RWPE2 (cell line): ENCODE results near the gene DST.

ENCODE experiments used
- ATAC-seq: fragments of 200-7000 bp; cut with Tn5 transposase; 3 replicates; pipeline ENCODE4 v1.9.1; 2021; ENCODE audit warnings: low read depth
- DNase-seq: peaks from one replicate; pipeline ENCODE4 v3.0.0-alpha.2; 2020; ENCODE audit warnings: low spot score
- H3K27ac ChIP-seq: fragments of 450-650 bp; 2 replicates; pipeline ENCODE4 v1.5.1; 2017; ENCODE audit warnings: mild to moderate bottlenecking; ENCODE audit not compliant: poor library complexity, severe bottlenecking
- H3K27me3 ChIP-seq: fragments of 250-450 bp; sonication (Bioruptor Pico); 2 replicates; pipeline ENCODE4 v1.5.1; 2021; ENCODE audit warnings: mild to moderate bottlenecking, moderate library complexity; ENCODE audit not compliant: insufficient read depth, poor library complexity, severe bottlenecking
- H3K36me3 ChIP-seq: fragments of 250-450 bp; sonication (Bioruptor Pico); 2 replicates; pipeline ENCODE4 v1.5.1; 2020; ENCODE audit warnings: low read depth, mild to moderate bottlenecking, moderate library complexity
- H3K4me1 ChIP-seq: fragments of 250-450 bp; sonication (Bioruptor Pico); 2 replicates; pipeline ENCODE4 v1.5.1; 2021; ENCODE audit warnings: mild to moderate bottlenecking, moderate library complexity; ENCODE audit not compliant: insufficient read depth, poor library complexity, severe bottlenecking
- H3K4me3 ChIP-seq: fragments of 250-450 bp; sonication (Bioruptor Pico); 2 replicates; pipeline ENCODE4 v1.5.1; 2021; ENCODE audit warnings: mild to moderate bottlenecking, moderate library complexity; ENCODE audit not compliant: severe bottlenecking
- H3K9me3 ChIP-seq: fragments of 250-450 bp; sonication (Bioruptor Pico); 2 replicates; pipeline ENCODE4 v1.5.1; 2021; ENCODE audit warnings: mild to moderate bottlenecking, moderate library complexity; ENCODE audit not compliant: severe bottlenecking
- CTCF ChIP-seq: fragments of 450-650 bp; IDR thresholded peaks from one replicate; pipeline ENCODE4 v1.5.1; 2017; ENCODE audit warnings: mild to moderate bottlenecking, moderate library complexity; ENCODE audit not compliant: poor library complexity, severe bottlenecking

DST gene

GRCh38 chr6:56433119-56433518 lies 209.6 kb downstream of the DST start:
- no peak for ATAC-seq

GRCh38 chr6:56432194-56432593 lies 210.5 kb downstream of the DST start:
- Histone ChIP-seq H3K4me3 (no peak overlapping the region), H3K36me3 (no peaks in the 10 kb centered on the region), H3K9me3 (no peaks in the 10 kb centered on the region), H3K27ac (no peak overlapping the region), H3K27me3 (no peaks in the 10 kb centered on the region), H3K4me1 (peaks cover 13% of the 10 kb centered on the region)
- no peak for ATAC-seq
- no peak for TF ChIP-seq CTCF
- DNase-seq, result peak; percentile 42

More at GRCh38 chr6:56433119-56433518, 209.6 kb downstream of the DST start:
- DNase-seq, result no peak
- TF ChIP-seq CTCF, result no peak
- Histone ChIP-seq H3K4me3 (no peak overlapping the region), H3K36me3 (no peaks in the 10 kb centered on the region), H3K9me3 (no peaks in the 10 kb centered on the region), H3K27ac (no peak overlapping the region), H3K27me3 (no peaks in the 10 kb centered on the region), H3K4me1 (peaks cover 19% of the 10 kb centered on the region)

- H3K27ac ChIP-seq, result no peak overlapping the region
- H3K4me3 ChIP-seq, result no peak overlapping the region
- no peaks in the 10 kb centered on the region for H3K36me3 ChIP-seq
- no peak for TF ChIP-seq CTCF
- no peak for ATAC-seq
- H3K9me3 ChIP-seq, result no peaks in the 10 kb centered on the region
- H3K27me3 ChIP-seq, result no peaks in the 10 kb centered on the region
- H3K4me1 ChIP-seq, result peaks cover 8% of the 10 kb centered on the region
- no peak for DNase-seq
These were observed 211.8 kb downstream of the DST start for GRCh38 chr6:56430629-56431600.

DNA sequence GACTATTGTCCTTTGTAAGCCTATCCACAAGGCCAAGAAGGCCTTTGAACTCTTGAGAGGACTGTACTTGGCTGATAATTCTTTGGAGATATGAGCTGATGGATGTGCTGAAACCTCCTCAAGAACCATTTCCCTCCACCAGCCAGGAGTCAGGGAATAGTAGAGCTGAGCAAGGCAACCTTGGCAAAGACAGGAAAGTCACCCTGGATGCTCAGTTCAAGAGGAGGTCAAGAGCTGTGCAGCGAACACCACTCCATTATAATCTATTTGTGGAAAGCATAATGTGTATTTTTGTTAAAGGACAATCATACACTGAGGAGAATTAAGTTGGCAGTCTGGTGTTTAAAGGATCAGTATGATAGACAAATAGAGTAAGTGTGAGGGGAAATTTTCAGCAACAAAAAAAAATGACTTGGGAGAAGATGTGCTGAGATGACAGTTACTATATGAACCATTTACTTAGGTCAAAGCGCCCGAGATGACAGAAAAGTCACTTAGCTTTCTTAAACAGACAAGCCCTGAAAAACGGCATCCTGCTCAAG lies 218.1 kb downstream of the DST start:
- no peak overlapping the region for H3K4me3 ChIP-seq

More for the DNA sequence above, 218.1 kb downstream of the DST start:
- Histone ChIP-seq H3K27ac (no peak overlapping the region), H3K27me3 (no peaks in the 10 kb centered on the region), H3K36me3 (no peaks in the 10 kb centered on the region), H3K4me1 (no peaks in the 10 kb centered on the region), H3K9me3 (no peaks in the 10 kb centered on the region)
- ATAC-seq (no peak), DNase-seq (no peak)
- TF ChIP-seq CTCF, result no peak
